ENCODE results near the gene MOSPD3.

MOSPD3 gene

GRCh38 chr7:100590077-100590737 lies 22.1 kb upstream of the MOSPD3 start:
- in situ Hi-C loops (cut with MboI; ENCODE audit: low sequenced_read_pairs): no loop called here

GRCh38 chr7:100591596-100591995 lies 20.7 kb upstream of the MOSPD3 start:
- in situ Hi-C loops (cut with MboI; ENCODE audit: low sequenced_read_pairs): no loop called here

GRCh38 chr7:100595188-100595587 lies 17.2 kb upstream of the MOSPD3 start:
- in situ Hi-C loops (cut with MboI; ENCODE audit: low sequenced_read_pairs): no loop called here

DNA sequence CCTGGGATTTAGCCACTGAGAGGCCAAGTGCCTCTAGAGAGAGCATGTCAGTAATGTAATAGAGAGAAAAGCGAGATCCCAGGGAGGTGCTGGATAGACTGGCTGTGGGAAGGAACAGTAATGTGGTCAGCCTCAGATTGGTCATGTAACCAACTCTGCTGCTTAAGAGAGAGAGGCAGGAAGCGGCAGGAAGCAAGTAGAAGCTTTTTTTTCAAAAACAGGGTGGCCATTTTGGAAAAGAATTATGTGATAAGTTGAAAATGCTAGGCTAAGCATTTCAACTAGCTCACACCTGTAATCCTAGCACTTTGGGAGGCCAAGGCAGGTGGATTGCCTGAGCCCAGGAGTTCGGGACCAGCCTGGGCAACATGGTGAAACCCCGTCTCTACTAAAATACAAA lies 13.9 kb upstream of the MOSPD3 start:
- in situ Hi-C loops (cut with MboI; ENCODE audit: low sequenced_read_pairs): no loop called here

DNA sequence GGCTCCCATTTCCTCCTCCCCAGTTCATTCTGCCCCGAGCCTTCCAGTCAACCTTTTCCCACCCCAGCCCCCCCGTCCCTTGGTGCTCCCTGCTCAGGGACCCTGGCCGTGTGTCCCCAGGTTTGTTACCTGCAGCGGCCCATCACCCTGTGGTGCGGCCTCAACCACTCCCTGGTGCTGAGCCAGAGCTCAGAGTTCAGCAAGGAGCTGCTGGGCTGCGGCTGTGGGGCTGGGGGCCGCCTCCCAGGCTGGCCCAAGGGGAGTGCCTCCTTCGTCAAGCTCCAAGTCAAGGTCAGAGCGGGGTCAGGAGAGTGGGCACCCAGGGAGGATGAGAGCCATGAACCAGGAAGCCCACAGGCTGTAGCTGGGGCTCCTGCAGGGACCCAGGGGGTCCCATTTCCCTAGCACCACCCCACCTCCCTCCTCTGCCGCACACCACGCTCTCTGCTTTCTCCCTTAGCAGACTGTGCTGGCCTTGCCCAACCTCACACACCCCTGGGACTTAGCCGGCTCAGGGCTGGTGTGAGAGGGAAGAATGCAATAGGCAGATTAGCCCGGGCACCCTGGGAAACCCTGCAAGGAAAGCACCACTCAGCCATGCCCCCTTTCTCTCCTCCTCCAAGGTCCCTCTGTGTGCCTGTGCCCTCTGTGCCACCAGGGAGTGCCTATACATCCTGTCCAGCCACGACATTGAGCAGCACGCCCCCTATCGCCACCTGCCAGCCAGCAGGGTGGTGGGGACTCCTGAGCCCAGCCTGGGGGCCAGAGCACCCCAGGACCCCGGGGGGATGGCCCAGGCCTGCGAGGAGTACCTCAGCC lies 12.2 kb upstream of the MOSPD3 start:
- in situ Hi-C loops (cut with MboI; ENCODE audit: low sequenced_read_pairs): no loop called here

DNA sequence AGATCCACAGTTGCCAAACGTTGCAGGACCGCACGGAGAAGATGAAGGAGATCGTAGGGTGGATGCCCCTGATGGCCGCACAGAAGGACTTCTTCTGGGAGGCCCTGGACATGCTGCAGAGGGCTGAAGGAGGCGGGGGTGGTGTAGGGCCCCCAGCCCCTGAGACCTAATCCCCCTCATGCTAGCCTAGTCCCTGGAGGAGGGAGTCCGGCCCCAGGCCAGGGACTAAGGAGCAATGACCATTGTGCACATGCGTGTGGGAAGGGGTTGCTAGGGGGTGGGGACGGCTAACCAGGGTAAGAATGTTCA lies 11.7 kb upstream of the MOSPD3 start:
- in situ Hi-C loops (cut with MboI; ENCODE audit: low sequenced_read_pairs): no loop called here

GRCh38 chr7:100602889-100603725 lies 9.2 kb upstream of the MOSPD3 start:
- in situ Hi-C loops (cut with MboI; ENCODE audit: low sequenced_read_pairs): no loop called here

DNA sequence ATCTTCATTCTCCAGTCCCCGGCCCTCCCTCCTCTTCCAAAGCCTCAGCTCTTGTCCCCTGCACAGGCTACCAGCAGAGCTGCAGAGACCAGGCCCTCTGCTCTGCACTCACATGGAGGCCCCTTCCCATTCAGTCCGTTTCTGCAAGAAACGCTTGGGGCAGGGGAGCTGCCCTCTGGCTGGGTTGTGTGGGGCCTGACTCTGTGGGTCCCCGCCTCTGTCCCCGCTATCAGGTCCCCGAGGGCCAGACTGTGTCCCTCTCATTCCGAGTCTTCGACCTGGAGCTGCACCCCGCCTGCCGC lies 8.7 kb upstream of the MOSPD3 start:
- in situ Hi-C loops (cut with MboI; ENCODE audit: low sequenced_read_pairs): no loop called here

- in situ Hi-C loops (cut with MboI; ENCODE audit: low sequenced_read_pairs): no loop called here
Observed at GRCh38 chr7:100604028-100604975, 8.0 kb upstream of the MOSPD3 start.

- in situ Hi-C loops (cut with MboI; ENCODE audit: low sequenced_read_pairs): no loop called here
Observed at GRCh38 chr7:100604976-100605911, 7.1 kb upstream of the MOSPD3 start.

GRCh38 chr7:100606313-100606712 lies 6.0 kb upstream of the MOSPD3 start:
- in situ Hi-C loops (cut with MboI; ENCODE audit: low sequenced_read_pairs): no loop called here

GRCh38 chr7:100607111-100607510 lies 5.2 kb upstream of the MOSPD3 start:
- in situ Hi-C loops (cut with MboI; ENCODE audit: low sequenced_read_pairs): no loop called here

GRCh38 chr7:100609958-100610357 lies 2.4 kb upstream of the MOSPD3 start:
- in situ Hi-C loops (cut with MboI; ENCODE audit: low sequenced_read_pairs): no loop called here

- in situ Hi-C loops (cut with MboI; ENCODE audit: low sequenced_read_pairs): no loop called here
Observed at GRCh38 chr7:100612730-100613390, 520 bp downstream of the MOSPD3 start.

DNA sequence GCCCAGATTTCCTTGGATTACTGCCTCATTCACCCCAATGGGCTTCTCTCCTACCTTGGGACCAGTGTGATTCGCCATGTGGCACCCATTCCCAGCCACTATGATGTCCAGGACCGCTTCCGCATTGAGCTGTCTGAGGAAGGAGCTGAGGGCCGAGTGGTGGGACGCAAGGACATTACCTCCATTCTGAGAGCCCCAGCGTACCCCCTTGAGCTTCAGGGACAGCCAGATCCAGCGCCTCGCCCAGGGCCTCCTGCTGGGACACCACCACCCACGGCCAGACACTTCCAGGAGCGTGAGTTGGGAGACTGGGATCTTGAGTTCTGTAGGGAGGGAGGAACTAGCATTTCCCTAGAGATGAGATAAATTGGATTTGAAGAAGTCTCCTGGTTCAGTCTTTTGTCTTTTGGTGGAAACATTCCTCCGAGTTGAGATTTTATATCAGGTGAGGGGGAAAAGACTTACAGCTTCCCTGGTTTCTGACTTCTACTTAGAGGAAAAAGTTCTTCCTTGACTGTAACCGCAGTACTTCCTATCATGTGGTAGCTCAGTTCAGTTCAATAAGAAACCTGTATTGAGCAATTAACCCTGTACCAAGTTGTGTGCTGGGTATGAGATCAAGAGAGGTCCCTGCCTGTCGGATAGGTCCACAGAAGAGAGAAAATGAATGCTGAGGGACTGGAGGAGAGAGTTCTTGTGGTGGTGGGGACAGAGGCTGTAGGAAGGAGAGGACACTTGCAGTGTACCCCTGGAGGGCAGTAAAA lies 1.3 kb downstream of the MOSPD3 start:
- in situ Hi-C loops (cut with MboI; ENCODE audit: low sequenced_read_pairs): no loop called here

- in situ Hi-C loops (cut with MboI; ENCODE audit: low sequenced_read_pairs): no loop called here
Observed at GRCh38 chr7:100614308-100614861, 2.0 kb downstream of the MOSPD3 start.

GRCh38 chr7:100620239-100620638 lies 7.9 kb downstream of the MOSPD3 start:
- in situ Hi-C loops (cut with MboI; ENCODE audit: low sequenced_read_pairs): no loop called here

DNA sequence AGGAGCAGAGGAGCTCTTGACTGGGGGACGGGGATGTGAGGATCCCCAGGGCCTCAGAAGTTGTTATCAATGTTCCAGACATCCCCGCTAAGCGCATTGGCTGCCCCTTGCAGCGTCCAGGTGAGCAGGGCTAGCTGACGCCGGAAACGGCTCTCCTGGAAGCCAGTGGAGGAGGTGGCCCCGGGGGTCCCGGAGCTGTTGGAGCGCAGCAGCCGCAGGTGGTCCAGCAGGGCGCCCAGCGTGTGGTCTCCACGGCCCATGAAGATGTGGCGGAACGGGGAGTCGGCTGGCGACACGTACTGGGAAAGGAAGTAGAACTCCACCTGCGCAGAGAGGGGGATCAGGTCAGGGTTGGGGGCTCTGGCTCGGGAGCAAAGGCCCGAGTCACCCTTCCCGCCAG lies 8.5 kb downstream of the MOSPD3 start:
- in situ Hi-C loops (cut with MboI; ENCODE audit: low sequenced_read_pairs): no loop called here

Data from hTERT RPE-1 (cell line).